Suprapubic skin (tissue), 4 donors: ENCODE measurements around the gene GSTK1. TPM values are rescaled to one million over a fixed set of nuclear protein-coding genes. Genes with fewer than 3 reads are reported as not detected.

Experiments used
- DNase-seq, 2 donors: peaks; one replicate each; pipeline ENCODE4 v3.0.0-alpha.2; 2019; ENCODE audit warnings: low spot score in 2 of 2
- H3K27ac ChIP-seq: fragments of 200-600 bp; sonication (generic); one replicate; pipeline ENCODE4 v1.5.1; 2019
- H3K27me3 ChIP-seq: fragments of 200-600 bp; sonication (generic); one replicate; pipeline ENCODE4 v1.5.1; 2019
- H3K36me3 ChIP-seq: fragments of 200-600 bp; sonication (generic); one replicate; pipeline ENCODE4 v1.5.1; 2019
- H3K4me1 ChIP-seq: fragments of 200-600 bp; sonication (generic); one replicate; pipeline ENCODE4 v1.5.1; 2019
- H3K4me3 ChIP-seq: fragments of 200-600 bp; sonication (generic); one replicate; pipeline ENCODE4 v1.5.1; 2019; ENCODE audit warnings: mild to moderate bottlenecking
- H3K9me3 ChIP-seq: fragments of 200-600 bp; sonication (generic); one replicate; pipeline ENCODE4 v1.5.1; 2019
- CTCF ChIP-seq, 2 donors: fragments of 200-600 bp in 1 of 2; fragments of 450-650 bp in 1 of 2; sonication (generic) in 1 of 2; IDR thresholded peaks; one replicate each; pipeline ENCODE4 v1.5.1; 2016 to 2019; ENCODE audit warnings: antibody characterized with exemption in 2 of 2, mild to moderate bottlenecking in 1 of 2, moderate library complexity in 1 of 2
- EP300 ChIP-seq: sonication (generic); formaldehyde crosslinking; IDR thresholded peaks from one replicate; pipeline ENCODE4 v1.6.1; 2017; ENCODE audit warnings: antibody characterized with exemption
- POLR2A ChIP-seq, 2 donors: fragments of 450-650 bp; IDR thresholded peaks; one replicate each; pipeline ENCODE4 v1.6.1; 2017; ENCODE audit warnings: antibody characterized with exemption in 2 of 2, mild to moderate bottlenecking in 2 of 2, moderate library complexity in 2 of 2
- POLR2AphosphoS5 ChIP-seq, 3 donors: sonication (generic); formaldehyde crosslinking; IDR thresholded peaks; one replicate each; pipeline ENCODE4 v1.6.1; 2017; ENCODE audit warnings: antibody characterized with exemption in 3 of 3
- WGBS: methylation state at CpG from one replicate; pipeline ENCODE4 v1.1.5; 2018; 5-methylcytosine and 5-hydroxymethylcytosine counted together
- total RNA-seq, 4 donors: library from RNA; depleted of rRNA; stranded (reverse); fragments of >200 nt; gene quantifications; one replicate each; pipeline ENCODE4 v1.1.0, GENCODE V29; 2016

GSTK1 gene
- total RNA-seq, 4 donors from 2014 or later, result 136 to 177 (median 166) TPM

- H3K36me3 ChIP-seq, result peaks cover 36% of the 10 kb centered on the region
- H3K27me3 ChIP-seq, result no peaks in the 10 kb centered on the region
- no peak overlapping the region for H3K27ac ChIP-seq
- H3K4me1 ChIP-seq, result no peaks in the 10 kb centered on the region
- no peaks in the 10 kb centered on the region for H3K9me3 ChIP-seq
- TF ChIP-seq POLR2A (IDR thresholded peaks at IDR 0.05), result no peak
- TF ChIP-seq EP300, result no peak
- TF ChIP-seq POLR2AphosphoS5 (IDR thresholded peaks at IDR 0.05), result no peak
- no peak for TF ChIP-seq CTCF (IDR thresholded peaks at IDR 0.05)
- no peak for DNase-seq
- WGBS, result 90% methylated on average over 1 of the region's 1 CpG
- H3K4me3 ChIP-seq, result no peak overlapping the region
Measured at GRCh38 chr7:143271240-143271639, 8.0 kb downstream of the GSTK1 start.

GRCh38 chr7:143272871-143273270, 9.6 kb downstream of the GSTK1 start:
- Histone ChIP-seq H3K9me3 (no peaks in the 10 kb centered on the region), H3K36me3 (peaks cover 25% of the 10 kb centered on the region), H3K4me3 (no peak overlapping the region), H3K4me1 (no peaks in the 10 kb centered on the region), H3K27ac (no peak overlapping the region), H3K27me3 (no peaks in the 10 kb centered on the region)
- TF ChIP-seq POLR2AphosphoS5 (IDR thresholded peaks at IDR 0.05) (no peak), CTCF (IDR thresholded peaks at IDR 0.05) (no peak), POLR2A (IDR thresholded peaks at IDR 0.05) (no peak), EP300 (no peak)
- DNase-seq, result no peak
- WGBS, result 93% methylated on average over 2 of the region's 2 CpGs

- Histone ChIP-seq H3K36me3 (no peaks in the 10 kb centered on the region), H3K27ac (peak overlapping the region; percentile 67), H3K9me3 (no peaks in the 10 kb centered on the region), H3K27me3 (no peaks in the 10 kb centered on the region), H3K4me1 (peaks cover 14% of the 10 kb centered on the region), H3K4me3 (no peak overlapping the region)
- TF ChIP-seq CTCF (IDR thresholded peaks at IDR 0.05) (no peak), POLR2AphosphoS5 (IDR thresholded peaks at IDR 0.05) (no peak)
- DNase-seq, result no peak
- 34% methylated on average over 8 of the region's 8 CpGs for WGBS
Measured at GRCh38 chr7:143279186-143280098, 16.2 kb downstream of the GSTK1 start.

- DNase-seq, result no peak
- Histone ChIP-seq H3K4me3 (no peak overlapping the region), H3K27ac (peak overlapping the region; percentile 67), H3K4me1 (peaks cover 14% of the 10 kb centered on the region), H3K27me3 (no peaks in the 10 kb centered on the region), H3K9me3 (no peaks in the 10 kb centered on the region), H3K36me3 (no peaks in the 10 kb centered on the region)
- 54% methylated on average over 1 of the region's 1 CpG for WGBS
- TF ChIP-seq POLR2A (IDR thresholded peaks at IDR 0.05) (no peak), EP300 (no peak), POLR2AphosphoS5 (IDR thresholded peaks at IDR 0.05) (no peak), CTCF (IDR thresholded peaks at IDR 0.05) (no peak)
Measured at GRCh38 chr7:143280160-143280559, 16.9 kb downstream of the GSTK1 start.

GRCh38 chr7:143280566-143280965, 17.3 kb downstream of the GSTK1 start:
- Histone ChIP-seq H3K4me1 (peaks cover 17% of the 10 kb centered on the region), H3K27ac (peak overlapping the region; percentile 38), H3K9me3 (no peaks in the 10 kb centered on the region), H3K36me3 (no peaks in the 10 kb centered on the region), H3K27me3 (no peaks in the 10 kb centered on the region), H3K4me3 (no peak overlapping the region)
- no peak for DNase-seq
- no peak for TF ChIP-seq POLR2A (IDR thresholded peaks at IDR 0.05)
- TF ChIP-seq POLR2AphosphoS5 (IDR thresholded peaks at IDR 0.05), result no peak
- no peak for TF ChIP-seq CTCF (IDR thresholded peaks at IDR 0.05)
- TF ChIP-seq EP300, result no peak
- 84% methylated on average over 2 of the region's 2 CpGs for whole genome bisulfite sequencing
